ENCODE data around the gene LRBA. TPM values are rescaled to one million over a fixed set of nuclear protein-coding genes. Genes with fewer than 3 reads are reported as not detected.

The LRBA gene
- total RNA-seq, 1 donor from 2014 or later = 103 TPM

DNA sequence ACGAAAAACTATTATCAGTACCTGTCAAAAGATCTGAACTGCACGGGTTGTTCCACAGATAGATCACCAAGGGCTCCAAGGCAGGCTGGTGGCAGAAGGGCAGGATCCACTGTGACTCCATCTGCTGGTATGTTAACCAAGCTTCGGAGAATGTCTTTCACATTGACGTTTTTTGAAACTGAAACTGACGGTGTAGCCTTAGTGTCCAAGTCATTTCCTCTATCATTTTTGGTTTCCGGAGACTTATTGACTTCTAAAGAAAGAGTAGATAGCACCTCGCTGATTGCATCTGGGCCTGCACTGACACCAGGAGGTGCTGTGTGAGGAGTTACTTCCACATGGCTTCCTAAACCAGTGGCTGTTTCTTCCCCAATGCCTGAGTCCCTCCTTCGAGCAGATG lies 186.9 kb downstream of the LRBA start:
- Histone ChIP-seq H3K36me3 (ENCODE audit: control insufficient read depth, insufficient read depth, low read length) (no peaks in the 10 kb centered on the region), H3K4me3 (ENCODE audit: low read depth, low read length) (no peak overlapping the region), H3K27me3 (ENCODE audit: control insufficient read depth, insufficient read depth, low read length) (no peaks in the 10 kb centered on the region)
- TF ChIP-seq, protein P1, sequence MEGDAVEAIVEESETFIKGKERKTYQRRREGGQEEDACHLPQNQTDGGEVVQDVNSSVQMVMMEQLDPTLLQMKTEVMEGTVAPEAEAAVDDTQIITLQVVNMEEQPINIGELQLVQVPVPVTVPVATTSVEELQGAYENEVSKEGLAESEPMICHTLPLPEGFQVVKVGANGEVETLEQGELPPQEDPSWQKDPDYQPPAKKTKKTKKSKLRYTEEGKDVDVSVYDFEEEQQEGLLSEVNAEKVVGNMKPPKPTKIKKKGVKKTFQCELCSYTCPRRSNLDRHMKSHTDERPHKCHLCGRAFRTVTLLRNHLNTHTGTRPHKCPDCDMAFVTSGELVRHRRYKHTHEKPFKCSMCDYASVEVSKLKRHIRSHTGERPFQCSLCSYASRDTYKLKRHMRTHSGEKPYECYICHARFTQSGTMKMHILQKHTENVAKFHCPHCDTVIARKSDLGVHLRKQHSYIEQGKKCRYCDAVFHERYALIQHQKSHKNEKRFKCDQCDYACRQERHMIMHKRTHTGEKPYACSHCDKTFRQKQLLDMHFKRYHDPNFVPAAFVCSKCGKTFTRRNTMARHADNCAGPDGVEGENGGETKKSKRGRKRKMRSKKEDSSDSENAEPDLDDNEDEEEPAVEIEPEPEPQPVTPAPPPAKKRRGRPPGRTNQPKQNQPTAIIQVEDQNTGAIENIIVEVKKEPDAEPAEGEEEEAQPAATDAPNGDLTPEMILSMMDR (IDR thresholded peaks at IDR 0.05; ENCODE audit: insufficient read depth, low read length, severe bottlenecking) = no peak
- DNase-seq (ENCODE audit: low read depth) (no peak), FAIRE-seq (peak; percentile 50)

DNA sequence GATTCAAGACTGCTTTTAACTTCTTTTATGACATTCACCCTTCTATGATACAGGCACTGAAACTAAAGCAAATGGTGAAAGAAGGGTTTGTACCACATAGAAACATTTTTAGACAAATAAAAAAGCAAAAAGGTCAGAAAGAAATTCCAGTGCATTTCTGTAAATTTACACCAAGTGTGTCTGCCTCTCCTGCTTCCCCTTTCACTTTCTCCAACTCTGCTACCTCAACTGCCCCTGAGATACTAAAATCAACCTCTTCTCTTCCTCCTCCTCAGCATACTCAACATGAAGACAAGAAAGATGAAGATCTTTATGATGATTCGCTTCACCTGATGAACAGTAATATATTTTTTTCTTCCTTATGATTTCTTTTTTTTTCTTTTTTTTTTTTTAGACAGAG lies 187.9 kb downstream of the LRBA start:
- FAIRE-seq (no peak), DNase-seq (ENCODE audit: low read depth) (no peak)
- H3K36me3 ChIP-seq (ENCODE audit: control insufficient read depth, insufficient read depth, low read length) = no peaks in the 10 kb centered on the region
- TF ChIP-seq, protein P1 (IDR thresholded peaks at IDR 0.05; ENCODE audit: insufficient read depth, low read length, severe bottlenecking) = no peak
- H3K27me3 ChIP-seq (ENCODE audit: control insufficient read depth, insufficient read depth, low read length) = no peaks in the 10 kb centered on the region
- no peak overlapping the region for H3K4me3 ChIP-seq (ENCODE audit: low read depth, low read length)

DNA sequence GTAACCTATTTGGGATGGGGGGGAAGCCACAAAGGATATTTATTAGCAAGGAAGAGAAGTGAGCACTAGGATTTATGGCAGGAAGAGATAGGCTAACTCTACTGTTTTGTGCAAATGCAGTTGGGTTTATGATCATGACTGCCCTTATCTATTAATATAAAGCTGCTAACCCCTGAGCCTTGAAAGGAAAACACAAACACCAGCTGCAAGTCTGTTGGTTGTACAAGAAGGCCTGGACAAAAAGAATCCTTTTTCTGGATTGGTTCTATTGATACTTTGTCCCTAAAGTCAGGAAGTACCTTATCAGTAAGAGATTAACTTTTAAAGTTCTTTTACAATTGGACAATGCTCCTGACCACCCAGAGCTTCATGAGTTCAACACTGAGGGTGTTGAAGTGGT lies 188.8 kb downstream of the LRBA start:
- H3K36me3 ChIP-seq (ENCODE audit: control insufficient read depth, insufficient read depth, low read length) = no peaks in the 10 kb centered on the region
- no peaks in the 10 kb centered on the region for H3K27me3 ChIP-seq (ENCODE audit: control insufficient read depth, insufficient read depth, low read length)
- TF ChIP-seq, protein P1 (IDR thresholded peaks at IDR 0.05; ENCODE audit: insufficient read depth, low read length, severe bottlenecking) = no peak
- no peak for FAIRE-seq
- H3K4me3 ChIP-seq (ENCODE audit: low read depth, low read length) = no peak overlapping the region
- DNase-seq (ENCODE audit: low read depth) = no peak

DNA sequence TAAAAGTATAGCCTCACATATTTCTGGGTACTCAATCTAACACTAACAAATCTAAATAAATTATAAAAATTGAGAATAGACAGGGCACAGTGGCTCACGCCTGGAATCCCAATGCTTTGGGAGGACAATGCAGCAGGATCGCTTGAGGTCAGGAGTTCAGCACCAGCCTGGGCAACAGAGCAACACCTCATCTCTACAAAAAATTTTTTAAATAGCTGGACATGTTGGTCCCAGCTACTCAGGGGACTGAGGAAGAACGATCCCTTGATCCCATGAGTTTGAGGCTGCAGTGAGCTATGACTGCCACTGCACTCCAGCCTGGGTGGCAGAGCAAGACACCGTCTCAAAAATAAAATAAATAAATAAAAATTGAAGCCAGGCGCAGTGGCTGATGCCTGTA lies 192.7 kb downstream of the LRBA start:
- Histone ChIP-seq H3K4me3 (ENCODE audit: low read depth, low read length) (no peak overlapping the region), H3K27me3 (ENCODE audit: control insufficient read depth, insufficient read depth, low read length) (no peaks in the 10 kb centered on the region), H3K36me3 (ENCODE audit: control insufficient read depth, insufficient read depth, low read length) (no peaks in the 10 kb centered on the region)
- TF ChIP-seq, protein P1 (IDR thresholded peaks at IDR 0.05; ENCODE audit: insufficient read depth, low read length, severe bottlenecking) = no peak
- DNase-seq (ENCODE audit: low read depth) = no peak
- no peak for FAIRE-seq

DNA sequence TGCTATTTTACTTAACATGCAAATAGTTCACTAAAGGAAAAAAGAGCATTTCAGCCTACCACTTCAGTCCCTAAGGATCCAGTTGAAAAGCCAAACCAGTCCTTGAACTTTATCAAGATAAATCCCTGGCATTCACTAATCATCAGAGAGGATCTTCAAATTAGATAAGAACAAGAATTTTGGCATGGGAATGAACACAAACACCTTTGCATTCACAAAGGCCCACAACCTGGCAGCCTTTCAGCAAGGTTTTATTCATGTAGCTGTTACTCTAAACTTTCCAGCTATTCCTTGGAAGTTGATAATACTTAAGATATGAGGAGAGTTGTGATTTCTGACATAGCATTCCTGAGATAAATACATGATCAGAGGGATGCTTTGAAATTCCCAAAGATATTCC lies 193.4 kb downstream of the LRBA start:
- Histone ChIP-seq H3K36me3 (ENCODE audit: control insufficient read depth, insufficient read depth, low read length) (no peaks in the 10 kb centered on the region), H3K27me3 (ENCODE audit: control insufficient read depth, insufficient read depth, low read length) (no peaks in the 10 kb centered on the region), H3K4me3 (ENCODE audit: low read depth, low read length) (no peak overlapping the region)
- TF ChIP-seq, protein P1 (IDR thresholded peaks at IDR 0.05; ENCODE audit: insufficient read depth, low read length, severe bottlenecking) = no peak
- DNase-seq (ENCODE audit: low read depth) (no peak), FAIRE-seq (no peak)

DNA sequence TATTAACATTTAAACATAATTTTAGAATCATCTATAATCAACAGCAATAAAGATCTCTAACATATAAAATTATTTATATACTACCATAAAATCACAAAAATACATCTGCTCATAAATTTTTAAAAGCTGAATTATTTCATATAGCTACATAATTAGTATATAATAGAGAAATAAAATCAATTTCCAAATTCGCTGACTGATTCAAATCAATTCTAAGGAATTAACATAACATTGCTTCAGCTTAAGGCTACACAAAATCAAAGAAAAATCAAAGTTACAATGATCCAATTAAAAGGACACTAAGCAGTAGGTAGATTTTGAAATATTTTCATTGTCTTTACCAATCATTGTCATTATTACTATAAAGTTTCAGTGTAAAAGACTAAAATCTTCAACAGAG lies 194.7 kb downstream of the LRBA start:
- H3K27me3 ChIP-seq (ENCODE audit: control insufficient read depth, insufficient read depth, low read length) = no peaks in the 10 kb centered on the region
- H3K4me3 ChIP-seq (ENCODE audit: low read depth, low read length) = no peak overlapping the region
- no peaks in the 10 kb centered on the region for H3K36me3 ChIP-seq (ENCODE audit: control insufficient read depth, insufficient read depth, low read length)
- TF ChIP-seq, protein P1 (IDR thresholded peaks at IDR 0.05; ENCODE audit: insufficient read depth, low read length, severe bottlenecking) = no peak
- no peak for DNase-seq (ENCODE audit: low read depth)
- FAIRE-seq = no peak

All from bronchial epithelial cell (primary cell).